Choroid plexus epithelial cell (primary cell): Measurements from ENCODE around the gene GLRB.

ENCODE experiments used
- DNase-seq: peaks from one replicate; pipeline ENCODE4 v3.0.0-alpha.2; 2010; ENCODE audit warnings: low read depth
- H3K4me3 ChIP-seq: 2 replicates; pipeline ENCODE4 v1.5.1; 2011; ENCODE audit warnings: low read depth, mild to moderate bottlenecking, control low read depth, low read length, moderate library complexity
- CTCF ChIP-seq: conservative IDR thresholded peaks from 2 replicates; pipeline ENCODE4 v1.5.1; 2011; ENCODE audit warnings: low read depth, mild to moderate bottlenecking, control low read depth, inconsistent platforms, low read length, moderate library complexity

The GLRB gene

GRCh38 chr4:157121401-157121800 is 45.5 kb downstream of the GLRB start:
- TF ChIP-seq CTCF, result no peak
- DNase-seq, result no peak
- no peak overlapping the region for H3K4me3 ChIP-seq

- no peak overlapping the region for H3K4me3 ChIP-seq
- DNase-seq, result no peak
- TF ChIP-seq CTCF, result no peak
Observed at GRCh38 chr4:157127571-157127970, 51.6 kb downstream of the GLRB start.

- peak; percentile 77 for DNase-seq
- peak; percentile 78 for TF ChIP-seq CTCF
- H3K4me3 ChIP-seq, result no peak overlapping the region
Observed at GRCh38 chr4:157128395-157128794, 52.4 kb downstream of the GLRB start.

- DNase-seq, result no peak
- TF ChIP-seq CTCF, result no peak
- no peak overlapping the region for H3K4me3 ChIP-seq
Observed at GRCh38 chr4:157141976-157142375, 66.0 kb downstream of the GLRB start.

GRCh38 chr4:157143369-157143768 is 67.4 kb downstream of the GLRB start:
- TF ChIP-seq CTCF, result no peak
- no peak overlapping the region for H3K4me3 ChIP-seq
- no peak for DNase-seq

GRCh38 chr4:157151711-157152110 is 75.8 kb downstream of the GLRB start:
- no peak for TF ChIP-seq CTCF
- peak; percentile 31 for DNase-seq
- no peak overlapping the region for H3K4me3 ChIP-seq

GRCh38 chr4:157165935-157166610 is 90.1 kb downstream of the GLRB start:
- no peak for TF ChIP-seq CTCF
- DNase-seq, result no peak
- no peak overlapping the region for H3K4me3 ChIP-seq
